Right lobe of liver (tissue), 6 donors: Measurements from ENCODE around the gene APOBEC3B. TPM values are rescaled to one million over a fixed set of nuclear protein-coding genes. Genes with fewer than 3 reads are reported as not detected.

ENCODE experiments used
- ATAC-seq, 4 donors: fragments of 200-7000 bp; cut with Tn5 transposase; one replicate each; pipeline ENCODE4 v1.9.1; 2020; ENCODE audit warnings: mild to moderate bottlenecking in 4 of 4, moderate library complexity in 4 of 4
- DNase-seq, 3 donors: peaks; one replicate each; pipeline ENCODE4 v3.0.0-alpha.2; 2020
- H3K27ac ChIP-seq, 3 donors: fragments of 200-600 bp; one replicate each; pipeline ENCODE4 v1.8.0; 2022
- H3K27me3 ChIP-seq, 2 donors: fragments of 200-600 bp; one replicate each; pipeline ENCODE4 v1.8.0; 2022
- H3K36me3 ChIP-seq, 4 donors: fragments of 200-600 bp; sonication (generic) in 1 of 4; one replicate each; pipeline versions ENCODE4 v1.5.1 to v1.8.0; 2017 to 2022; ENCODE audit warnings: control low read depth in 1 of 4
- H3K4me1 ChIP-seq, 4 donors: fragments of 200-600 bp; sonication (generic) in 1 of 4; one replicate each; pipeline versions ENCODE4 v1.5.1 to v1.8.0; 2017 to 2022; ENCODE audit warnings: control low read depth in 1 of 4
- H3K4me3 ChIP-seq, 3 donors: fragments of 200-600 bp; one replicate each; pipeline ENCODE4 v1.8.0; 2022
- H3K9me3 ChIP-seq, 4 donors: fragments of 200-600 bp; sonication (generic) in 1 of 4; one replicate each; pipeline versions ENCODE4 v1.5.1 to v1.8.0; 2017 to 2022; ENCODE audit warnings: control low read depth in 1 of 4
- POLR2A ChIP-seq: fragments of 450-650 bp; IDR thresholded peaks from one replicate; pipeline ENCODE4 v1.6.1; 2017; ENCODE audit warnings: antibody characterized with exemption, mild to moderate bottlenecking
- WGBS: methylation state at CpG from one replicate; pipeline ENCODE4 v1.1.6; 2018; ENCODE audit warnings: low coverage, low lambda C conversion rate; ENCODE audit not compliant: insufficient coverage; ENCODE audit errors: missing lambda C conversion rate; 5-methylcytosine and 5-hydroxymethylcytosine counted together
- intact Hi-C, 2 donors: fragments of 100-400 bp; cut with DNase I; formaldehyde crosslinking; loops; one replicate each; pipeline versions ENCODE4 v1.11.2 to v1.14.1; 2022
- total RNA-seq, 6 experiments: library from RNA; depleted of rRNA in 2 of 6; stranded (reverse); fragments of >200 nt in 2 of 6; fragmentation: NEBNext Ultra II Directional in 3 of 6; extraction: Animal tissue kit (Norgen Biotek cat#: 25700) in 3 of 6; gene quantifications; one replicate each; pipeline versions ENCODE4 v1.1.0 to v1.2.4, GENCODE V29; 2016 to 2023
- TF ChIP-seq, protein P1 (sequence below), 4 donors: fragments of 200-600 bp in 3 of 4; fragments of 450-650 bp in 1 of 4; IDR thresholded peaks; one replicate each; pipeline versions ENCODE4 v1.5.1 to v1.8.0; 2016 to 2022; ENCODE audit warnings: antibody characterized with exemption in 4 of 4, mild to moderate bottlenecking in 2 of 4
- donor health status: DM: no; HTN: yes; CAD: no.
- donor health status: DM: no; HTN: no; CAD: no.
- donor health status: DM: no; HTN: no; CAD: no.
- donor health status: DM: no; HTN: yes; CAD: no.
- donor health status: DM: no; HTN: yes; CAD: no.

APOBEC3B gene
- total RNA-seq, 6 experiments from 2014 or later = 0.61 to 1.6 (median 1.1) TPM

DNA sequence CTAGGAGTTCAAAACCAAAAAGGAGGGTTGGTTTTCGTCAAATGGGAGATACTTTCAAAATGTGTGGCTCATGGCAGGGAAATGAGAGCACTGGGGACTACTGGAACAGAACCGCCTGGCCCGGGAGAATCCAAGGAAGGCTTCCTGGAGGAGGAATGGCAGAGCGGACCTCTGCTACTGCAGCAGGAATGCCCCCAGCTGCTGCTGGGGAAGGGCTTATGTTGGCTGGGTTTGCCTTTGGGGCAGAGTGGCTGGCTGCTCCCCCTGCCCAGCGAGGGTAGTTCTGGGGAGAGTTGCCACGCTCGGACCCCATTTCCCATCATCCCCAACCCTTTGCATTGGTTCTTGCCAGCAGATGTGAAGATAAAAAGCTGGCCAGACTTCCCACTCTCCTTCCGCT is 35.4 kb upstream of the APOBEC3B start:
- 61% methylated on average over 3 of the region's 8 CpGs for WGBS
- TF ChIP-seq, protein P1, sequence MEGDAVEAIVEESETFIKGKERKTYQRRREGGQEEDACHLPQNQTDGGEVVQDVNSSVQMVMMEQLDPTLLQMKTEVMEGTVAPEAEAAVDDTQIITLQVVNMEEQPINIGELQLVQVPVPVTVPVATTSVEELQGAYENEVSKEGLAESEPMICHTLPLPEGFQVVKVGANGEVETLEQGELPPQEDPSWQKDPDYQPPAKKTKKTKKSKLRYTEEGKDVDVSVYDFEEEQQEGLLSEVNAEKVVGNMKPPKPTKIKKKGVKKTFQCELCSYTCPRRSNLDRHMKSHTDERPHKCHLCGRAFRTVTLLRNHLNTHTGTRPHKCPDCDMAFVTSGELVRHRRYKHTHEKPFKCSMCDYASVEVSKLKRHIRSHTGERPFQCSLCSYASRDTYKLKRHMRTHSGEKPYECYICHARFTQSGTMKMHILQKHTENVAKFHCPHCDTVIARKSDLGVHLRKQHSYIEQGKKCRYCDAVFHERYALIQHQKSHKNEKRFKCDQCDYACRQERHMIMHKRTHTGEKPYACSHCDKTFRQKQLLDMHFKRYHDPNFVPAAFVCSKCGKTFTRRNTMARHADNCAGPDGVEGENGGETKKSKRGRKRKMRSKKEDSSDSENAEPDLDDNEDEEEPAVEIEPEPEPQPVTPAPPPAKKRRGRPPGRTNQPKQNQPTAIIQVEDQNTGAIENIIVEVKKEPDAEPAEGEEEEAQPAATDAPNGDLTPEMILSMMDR (IDR thresholded peaks at IDR 0.05) = no peak
- no peak for TF ChIP-seq POLR2A
- Histone ChIP-seq H3K9me3 (no peaks in the 10 kb centered on the region), H3K4me1 (no peaks in the 10 kb centered on the region), H3K27me3 (no peaks in the 10 kb centered on the region), H3K27ac (no peak overlapping the region), H3K36me3 (no peaks in the 10 kb centered on the region), H3K4me3 (no peak overlapping the region)
- intact Hi-C loops = no loop called here
- DNase-seq = no peak
- ATAC-seq = no peak

- intact Hi-C loops = no loop called here
- no peak for DNase-seq
- Histone ChIP-seq H3K4me1 (no peaks in the 10 kb centered on the region), H3K36me3 (no peaks in the 10 kb centered on the region), H3K4me3 (no peak overlapping the region), H3K27me3 (no peaks in the 10 kb centered on the region), H3K9me3 (no peaks in the 10 kb centered on the region), H3K27ac (no peak overlapping the region)
- 41% methylated on average over 6 of the region's 14 CpGs for WGBS
- ATAC-seq = no peak
- TF ChIP-seq, protein P1 (IDR thresholded peaks at IDR 0.05) = no peak
- no peak for TF ChIP-seq POLR2A
Measured at GRCh38 chr22:38947321-38948140, 34.6 kb upstream of the APOBEC3B start.

GRCh38 chr22:38948181-38948940 is 33.8 kb upstream of the APOBEC3B start:
- no peaks in the 10 kb centered on the region for H3K9me3 ChIP-seq
- H3K27ac ChIP-seq = no peak overlapping the region
- intact Hi-C loops = no loop called here
- TF ChIP-seq, protein P1 (IDR thresholded peaks at IDR 0.05) = no peak
- no peak for TF ChIP-seq POLR2A
- no peak overlapping the region for H3K4me3 ChIP-seq
- DNase-seq (no peak), ATAC-seq (no peak)
- no peaks in the 10 kb centered on the region for H3K4me1 ChIP-seq
- no peaks in the 10 kb centered on the region for H3K27me3 ChIP-seq
- H3K36me3 ChIP-seq = no peaks in the 10 kb centered on the region
- 80% methylated on average over 3 of the region's 7 CpGs for WGBS

DNA sequence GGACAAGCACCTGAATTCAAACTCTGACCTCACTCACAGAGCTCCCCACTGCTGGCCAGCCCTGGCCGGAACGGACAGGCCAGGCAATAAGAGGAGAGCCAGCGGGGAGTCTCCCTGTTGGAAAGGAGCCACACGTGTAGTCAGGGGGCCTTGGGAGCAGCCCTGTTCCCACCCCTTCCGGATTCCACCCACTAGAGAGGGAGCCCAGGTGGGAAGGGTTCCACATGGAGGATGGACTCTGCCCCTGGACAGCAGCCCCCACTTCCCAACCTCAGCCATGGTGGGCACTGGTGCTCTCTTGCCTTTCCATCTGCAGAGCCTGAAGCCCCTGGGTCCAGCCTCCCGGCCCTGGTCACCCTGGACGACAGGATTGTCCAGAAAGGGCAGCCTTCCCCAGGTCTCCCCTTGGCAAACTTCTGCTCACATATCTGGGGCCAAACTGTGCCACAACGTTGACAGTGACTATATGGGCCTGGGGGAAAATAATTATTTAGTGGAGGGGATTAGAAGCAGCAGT is 32.2 kb upstream of the APOBEC3B start:
- Histone ChIP-seq H3K9me3 (no peaks in the 10 kb centered on the region), H3K36me3 (no peaks in the 10 kb centered on the region), H3K4me1 (no peaks in the 10 kb centered on the region), H3K4me3 (no peak overlapping the region), H3K27ac (no peak overlapping the region), H3K27me3 (no peaks in the 10 kb centered on the region)
- TF ChIP-seq, protein P1 (IDR thresholded peaks at IDR 0.05) = no peak
- no peak for TF ChIP-seq POLR2A
- intact Hi-C loops = no loop called here
- peak in 1 of 4 donors; percentile 25 for ATAC-seq
- DNase-seq = no peak
- 20% methylated on average over 1 of the region's 8 CpGs for WGBS
